Hepatocyte (in vitro differentiated cells): Measurements from ENCODE around the gene COPS4.

Experiments used
- CTCF ChIP-seq: fragments of 200-600 bp; sonication (generic); IDR thresholded peaks from 2 replicates; pipeline ENCODE4 v1.5.1; 2016; ENCODE audit warnings: antibody characterized with exemption, mild to moderate bottlenecking; ENCODE audit not compliant: poor library complexity
- EZH2 ChIP-seq: fragments of 200-600 bp; sonication (generic); IDR thresholded peaks from 2 replicates; pipeline ENCODE4 v1.6.1; 2016; ENCODE audit warnings: antibody characterized with exemption, mild to moderate bottlenecking, borderline replicate concordance
- EZH2phosphoT487 ChIP-seq: fragments of 200-600 bp; sonication (generic); IDR thresholded peaks from one replicate; pipeline ENCODE4 v1.6.1; 2018; ENCODE audit warnings: antibody characterized with exemption, mild to moderate bottlenecking, low read depth, moderate library complexity; ENCODE audit not compliant: unreplicated experiment, severe bottlenecking

- no peak for TF ChIP-seq CTCF
- TF ChIP-seq EZH2phosphoT487: no peak
- TF ChIP-seq EZH2: no peak
Observed at GRCh38 chr4:83013902-83014301, 21.1 kb upstream of the COPS4 start.
